Measurements from ENCODE around the gene DYRK3. TPM values are rescaled to one million over a fixed set of nuclear protein-coding genes. Genes with fewer than 3 reads are reported as not detected.
"Not testable (repeated sequence)": the region's sequence is repeated elsewhere in the genome, so short reads cannot be mapped to it uniquely, and the experiment has no call there.

The DYRK3 gene
- total RNA-seq, 1 experiment from 2014 or later = 7.1 TPM

DNA sequence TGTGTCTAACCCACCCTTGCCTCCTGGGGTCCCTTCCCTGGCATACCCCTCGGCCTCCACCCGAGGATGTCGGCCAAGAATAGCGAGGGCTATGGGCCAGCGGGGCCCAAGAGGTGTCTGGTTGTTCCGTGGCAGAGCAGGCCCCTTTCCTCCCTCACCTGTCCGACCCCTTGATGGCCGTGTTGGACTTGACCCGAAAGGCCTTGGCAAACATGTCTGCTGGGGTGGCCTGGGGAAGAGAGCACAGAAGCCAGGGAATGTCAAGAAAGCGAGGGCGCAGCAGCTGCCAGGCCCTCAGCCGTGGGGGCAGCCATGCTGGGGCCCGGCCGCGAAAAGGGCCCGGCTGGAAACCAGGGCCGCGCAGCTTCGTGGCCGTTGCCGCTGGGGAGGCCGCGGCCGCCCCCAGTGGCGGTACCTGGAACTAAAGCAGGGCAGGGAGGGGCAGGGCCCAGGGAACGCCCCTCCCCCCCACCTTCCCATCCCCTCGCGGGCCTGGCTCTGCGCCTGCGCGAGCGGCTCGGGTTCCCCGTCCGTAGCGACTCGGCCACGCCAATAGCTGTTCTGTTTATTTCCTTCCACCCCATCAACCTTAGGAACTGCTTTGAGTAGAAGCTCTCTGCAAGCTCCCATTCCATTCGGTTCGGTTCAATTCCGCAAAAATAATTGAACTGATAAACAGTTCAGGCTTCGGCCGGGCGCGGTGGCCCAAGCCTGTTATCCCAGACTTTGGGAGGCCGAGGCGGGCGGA, 23.0 kb upstream of the DYRK3 start, which contains the start of gene EIF2D (continued):
- TF ChIP-seq, protein P1, sequence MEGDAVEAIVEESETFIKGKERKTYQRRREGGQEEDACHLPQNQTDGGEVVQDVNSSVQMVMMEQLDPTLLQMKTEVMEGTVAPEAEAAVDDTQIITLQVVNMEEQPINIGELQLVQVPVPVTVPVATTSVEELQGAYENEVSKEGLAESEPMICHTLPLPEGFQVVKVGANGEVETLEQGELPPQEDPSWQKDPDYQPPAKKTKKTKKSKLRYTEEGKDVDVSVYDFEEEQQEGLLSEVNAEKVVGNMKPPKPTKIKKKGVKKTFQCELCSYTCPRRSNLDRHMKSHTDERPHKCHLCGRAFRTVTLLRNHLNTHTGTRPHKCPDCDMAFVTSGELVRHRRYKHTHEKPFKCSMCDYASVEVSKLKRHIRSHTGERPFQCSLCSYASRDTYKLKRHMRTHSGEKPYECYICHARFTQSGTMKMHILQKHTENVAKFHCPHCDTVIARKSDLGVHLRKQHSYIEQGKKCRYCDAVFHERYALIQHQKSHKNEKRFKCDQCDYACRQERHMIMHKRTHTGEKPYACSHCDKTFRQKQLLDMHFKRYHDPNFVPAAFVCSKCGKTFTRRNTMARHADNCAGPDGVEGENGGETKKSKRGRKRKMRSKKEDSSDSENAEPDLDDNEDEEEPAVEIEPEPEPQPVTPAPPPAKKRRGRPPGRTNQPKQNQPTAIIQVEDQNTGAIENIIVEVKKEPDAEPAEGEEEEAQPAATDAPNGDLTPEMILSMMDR (IDR thresholded peaks at IDR 0.05 in 2 of 3, conservative IDR thresholded peaks at IDR 0.05 in 1 of 3; ENCODE audit: borderline replicate concordance in 1 of 3, insufficient read depth in 1 of 3, low read depth in 2 of 3, low read length in 2 of 3) = peak; percentile 79 to 95 (median 79)
- TF ChIP-seq EGR1 (IDR thresholded peaks at IDR 0.05; ENCODE audit: low read depth) = peak; percentile 61; the same call in 1 of the 2 replicates
- peak; percentile 79 for TF ChIP-seq SP1 (IDR thresholded peaks at IDR 0.05; ENCODE audit: low read depth)
- TF ChIP-seq, protein P2, sequence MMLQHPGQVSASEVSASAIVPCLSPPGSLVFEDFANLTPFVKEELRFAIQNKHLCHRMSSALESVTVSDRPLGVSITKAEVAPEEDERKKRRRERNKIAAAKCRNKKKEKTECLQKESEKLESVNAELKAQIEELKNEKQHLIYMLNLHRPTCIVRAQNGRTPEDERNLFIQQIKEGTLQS (IDR thresholded peaks at IDR 0.05) = no peak
- peak; percentile 76; the same call in 1 of the 2 replicates for TF ChIP-seq SIN3A (IDR thresholded peaks at IDR 0.05; ENCODE audit: low read depth)
- no peak for TF ChIP-seq ELF1 (IDR thresholded peaks at IDR 0.05; ENCODE audit: borderline replicate concordance, low read depth)
- TF ChIP-seq POLR2AphosphoS5 (IDR thresholded peaks at IDR 0.05; ENCODE audit: low read depth, low read length) = peak; percentile 96
- TF ChIP-seq EZH2 (IDR thresholded peaks at IDR 0.05) = no peak
- no peak for TF ChIP-seq RAD21 (IDR thresholded peaks at IDR 0.05; ENCODE audit: low read depth)
- peak; percentile 86 for TF ChIP-seq POLR2A (IDR thresholded peaks at IDR 0.05; ENCODE audit: borderline replicate concordance, extremely low read depth, insufficient read depth, insufficient read length)
- TF ChIP-seq, protein P3, sequence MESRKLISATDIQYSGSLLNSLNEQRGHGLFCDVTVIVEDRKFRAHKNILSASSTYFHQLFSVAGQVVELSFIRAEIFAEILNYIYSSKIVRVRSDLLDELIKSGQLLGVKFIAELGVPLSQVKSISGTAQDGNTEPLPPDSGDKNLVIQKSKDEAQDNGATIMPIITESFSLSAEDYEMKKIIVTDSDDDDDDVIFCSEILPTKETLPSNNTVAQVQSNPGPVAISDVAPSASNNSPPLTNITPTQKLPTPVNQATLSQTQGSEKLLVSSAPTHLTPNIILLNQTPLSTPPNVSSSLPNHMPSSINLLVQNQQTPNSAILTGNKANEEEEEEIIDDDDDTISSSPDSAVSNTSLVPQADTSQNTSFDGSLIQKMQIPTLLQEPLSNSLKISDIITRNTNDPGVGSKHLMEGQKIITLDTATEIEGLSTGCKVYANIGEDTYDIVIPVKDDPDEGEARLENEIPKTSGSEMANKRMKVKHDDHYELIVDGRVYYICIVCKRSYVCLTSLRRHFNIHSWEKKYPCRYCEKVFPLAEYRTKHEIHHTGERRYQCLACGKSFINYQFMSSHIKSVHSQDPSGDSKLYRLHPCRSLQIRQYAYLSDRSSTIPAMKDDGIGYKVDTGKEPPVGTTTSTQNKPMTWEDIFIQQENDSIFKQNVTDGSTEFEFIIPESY (IDR thresholded peaks at IDR 0.05; ENCODE audit: extremely low read depth, insufficient replicate concordance, low read length) = peak; percentile 71
- no peak for TF ChIP-seq JUND (IDR thresholded peaks at IDR 0.05)
- TF ChIP-seq FOSL1 (IDR thresholded peaks at IDR 0.05; ENCODE audit: low read depth) = 0 out of 2 replicates have a peak, but pooled peaks have one; percentile 19

DNA sequence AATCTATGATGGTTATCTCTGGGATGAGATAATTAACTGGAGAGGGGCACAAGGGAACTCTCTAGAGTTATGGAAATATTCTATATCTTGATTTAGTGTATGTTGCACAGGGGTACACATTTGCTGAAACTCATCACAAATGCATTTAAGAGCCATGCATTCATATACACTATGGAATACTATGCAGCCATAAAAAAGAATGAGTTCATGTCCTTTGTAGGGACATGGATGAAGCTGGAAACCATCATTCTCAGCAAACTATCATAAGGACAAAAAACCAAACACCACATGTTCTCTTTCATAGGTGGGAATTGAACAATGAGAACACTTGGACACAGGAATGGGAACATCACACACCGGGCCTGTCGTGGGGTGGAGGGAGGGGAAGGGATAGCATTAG, 8.9 kb upstream of the DYRK3 start:
- H3K4me2 ChIP-seq (ENCODE audit: low read length); H3K4me3 ChIP-seq (replicated peaks in 1 of 2; ENCODE audit: low read depth in 1 of 2, low read length in 2 of 2); H3K9me2 ChIP-seq (ENCODE audit: insufficient read depth); DNase-seq (ENCODE audit: low read depth, low spot score); H3K4me1 ChIP-seq (ENCODE audit: control insufficient read depth in 1 of 2, insufficient read depth in 2 of 2, low read length in 2 of 2); RAD21 ChIA-PET (ENCODE audit: low non-redundant PET in 1 of 2, low total read pairs in 2 of 2, uncharacterized antibody in 2 of 2, unreplicated experiment in 2 of 2); H3K36me3 ChIP-seq (ENCODE audit: control insufficient read depth in 1 of 2, insufficient read depth in 2 of 2, low read length in 2 of 2); H2AFZ ChIP-seq (ENCODE audit: low read depth, low read length, poor library complexity, severe bottlenecking); H3K27me3 ChIP-seq (ENCODE audit: insufficient read depth, low read length); H3K79me2 ChIP-seq (ENCODE audit: insufficient read depth, low read length); BruUV-seq (replicated peaks); H4K20me1 ChIP-seq (ENCODE audit: insufficient read depth); H3K9ac ChIP-seq (ENCODE audit: low read length); intact Hi-C loops (cut with micrococcal nuclease); H3K9me3 ChIP-seq (ENCODE audit: control insufficient read depth in 1 of 2, insufficient read depth in 1 of 2, low read depth in 1 of 2, low read length in 2 of 2); ATAC-seq; H3K27ac ChIP-seq (ENCODE audit: low read depth, low read length): not testable (repeated sequence)
- ChIA-PET POLR2A (interaction anchor here (1.3 kb wide), 1 partner anchor 9 kb away, joined by 4 read pairs; the partner anchor contains the start of gene DYRK3), CTCF (interaction anchor here (1.0 kb wide), 1 partner anchor 9 kb away, joined by 4 read pairs; the partner anchor contains the start of gene DYRK3)

All from HCT116 (cell line).